Stimulated activated CD8-positive, alpha-beta memory T cell treated with anti-CD3 and anti-CD28 coated beads, Interleukin-12 subunit alpha, Interleukin-12 subunit beta, amount 100 ng/mL, for 24 hours (primary cell): ENCODE data around the gene SDK1.

Experiments used
- DNase-seq: peaks from one replicate; pipeline ENCODE4 v3.0.0-alpha.2; 2020; ENCODE audit errors: extremely low read depth

SDK1 gene

DNA sequence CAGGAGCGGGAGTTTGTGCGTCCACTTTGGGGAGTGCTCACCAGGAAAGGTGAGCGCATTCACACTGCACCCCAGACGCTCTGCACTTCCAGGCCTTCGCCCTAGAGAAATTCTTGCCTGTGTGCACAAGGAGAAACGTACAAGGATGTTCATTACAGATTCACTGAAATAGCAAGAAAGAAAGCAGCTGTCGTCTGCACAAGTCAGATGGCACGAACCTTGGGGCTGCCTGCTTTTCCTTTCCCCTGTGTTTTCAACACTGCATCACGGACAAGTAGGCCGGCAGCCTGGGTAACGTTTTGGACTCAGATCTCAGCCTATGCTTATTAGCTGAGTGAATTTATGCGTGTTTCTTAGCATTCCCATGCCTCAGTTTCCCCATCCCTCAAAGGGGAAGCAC is 834.2 kb downstream of the SDK1 start:
- no peak for DNase-seq

DNA sequence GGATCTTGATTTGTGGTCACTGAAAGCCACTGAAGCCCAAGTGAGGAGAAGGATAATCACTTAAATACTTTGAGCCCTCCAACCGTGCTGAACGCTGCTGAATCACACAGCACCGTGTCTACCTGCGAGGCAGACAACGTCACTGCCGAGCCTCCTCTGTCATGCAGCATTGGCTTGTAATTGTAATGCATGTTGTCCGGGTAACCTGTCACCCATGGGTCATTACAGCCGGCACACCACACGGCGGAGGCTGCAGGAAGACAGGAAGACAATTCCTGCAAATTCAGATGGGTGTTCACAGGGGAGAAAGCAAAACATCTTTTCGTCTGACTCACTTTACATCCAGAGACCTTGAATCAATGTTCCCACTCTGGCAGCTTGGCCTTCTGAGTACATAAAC is 835.0 kb downstream of the SDK1 start:
- DNase-seq = no peak

DNA sequence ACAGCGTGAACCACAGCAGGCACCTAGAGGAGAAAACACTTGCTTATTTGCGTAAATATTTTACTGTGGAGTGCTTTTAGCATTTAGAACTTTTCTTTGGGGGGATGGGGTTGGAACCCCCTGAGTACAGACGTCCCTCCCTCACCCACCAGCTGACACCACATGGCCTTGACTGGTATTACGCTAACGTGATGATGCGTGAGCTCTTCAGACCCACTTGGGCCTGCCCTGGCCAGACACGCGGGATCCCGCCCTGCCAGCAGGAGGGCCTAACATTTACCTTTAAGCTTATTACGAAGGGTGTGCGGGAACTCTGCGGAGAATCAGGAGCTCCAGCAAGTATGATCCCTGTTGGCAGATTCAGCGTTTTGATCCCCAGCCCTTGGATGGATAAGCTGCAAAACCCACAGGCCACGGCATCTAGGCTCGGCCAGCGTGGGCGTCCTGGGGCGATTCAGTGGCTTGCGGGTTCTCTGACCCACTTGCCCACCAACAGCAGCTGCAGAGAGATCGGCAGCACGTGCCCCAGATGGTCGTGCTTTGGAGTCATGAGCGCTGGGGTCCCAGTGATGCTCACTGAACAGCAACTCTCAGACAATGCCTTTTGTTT is 835.6 kb downstream of the SDK1 start:
- DNase-seq = no peak

DNA sequence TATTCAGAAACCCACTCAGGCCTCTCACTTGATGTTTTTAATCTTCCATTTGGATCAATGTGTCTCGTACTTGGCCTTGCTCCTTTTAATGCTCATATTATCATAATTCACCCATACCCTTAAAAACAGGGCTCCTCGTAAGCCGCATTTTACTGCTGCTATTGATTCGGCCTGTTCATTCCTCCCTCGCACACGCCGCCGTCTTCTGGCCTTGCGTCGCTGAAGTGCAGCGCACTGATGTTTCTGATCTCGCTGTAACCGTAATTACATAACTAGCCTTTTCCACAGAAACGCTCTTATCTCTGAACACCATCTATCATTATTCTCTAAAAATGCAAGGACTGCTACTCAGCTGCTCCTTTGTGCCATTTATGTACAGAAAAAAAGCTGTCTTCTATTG is 836.5 kb downstream of the SDK1 start:
- no peak for DNase-seq

DNA sequence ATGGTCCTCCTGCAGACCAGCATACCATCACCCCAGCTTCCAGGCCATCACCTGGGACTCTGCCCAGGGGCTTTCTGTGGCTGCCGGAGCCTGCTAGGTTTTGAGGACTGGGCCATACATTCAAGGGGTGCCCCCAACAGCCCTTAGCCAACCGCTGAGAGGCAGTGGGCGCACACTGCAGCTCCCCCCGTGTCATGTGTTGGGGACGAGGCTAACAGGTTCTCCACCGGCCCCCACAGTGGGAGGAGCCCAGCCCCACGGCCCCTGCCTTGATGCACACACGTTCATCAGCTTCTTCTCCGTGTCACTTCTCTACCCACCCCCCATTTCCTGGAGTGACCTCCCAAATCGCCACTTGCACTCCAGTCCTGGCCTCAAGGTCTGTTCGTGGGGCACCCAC is 837.8 kb downstream of the SDK1 start:
- no peak for DNase-seq

DNA sequence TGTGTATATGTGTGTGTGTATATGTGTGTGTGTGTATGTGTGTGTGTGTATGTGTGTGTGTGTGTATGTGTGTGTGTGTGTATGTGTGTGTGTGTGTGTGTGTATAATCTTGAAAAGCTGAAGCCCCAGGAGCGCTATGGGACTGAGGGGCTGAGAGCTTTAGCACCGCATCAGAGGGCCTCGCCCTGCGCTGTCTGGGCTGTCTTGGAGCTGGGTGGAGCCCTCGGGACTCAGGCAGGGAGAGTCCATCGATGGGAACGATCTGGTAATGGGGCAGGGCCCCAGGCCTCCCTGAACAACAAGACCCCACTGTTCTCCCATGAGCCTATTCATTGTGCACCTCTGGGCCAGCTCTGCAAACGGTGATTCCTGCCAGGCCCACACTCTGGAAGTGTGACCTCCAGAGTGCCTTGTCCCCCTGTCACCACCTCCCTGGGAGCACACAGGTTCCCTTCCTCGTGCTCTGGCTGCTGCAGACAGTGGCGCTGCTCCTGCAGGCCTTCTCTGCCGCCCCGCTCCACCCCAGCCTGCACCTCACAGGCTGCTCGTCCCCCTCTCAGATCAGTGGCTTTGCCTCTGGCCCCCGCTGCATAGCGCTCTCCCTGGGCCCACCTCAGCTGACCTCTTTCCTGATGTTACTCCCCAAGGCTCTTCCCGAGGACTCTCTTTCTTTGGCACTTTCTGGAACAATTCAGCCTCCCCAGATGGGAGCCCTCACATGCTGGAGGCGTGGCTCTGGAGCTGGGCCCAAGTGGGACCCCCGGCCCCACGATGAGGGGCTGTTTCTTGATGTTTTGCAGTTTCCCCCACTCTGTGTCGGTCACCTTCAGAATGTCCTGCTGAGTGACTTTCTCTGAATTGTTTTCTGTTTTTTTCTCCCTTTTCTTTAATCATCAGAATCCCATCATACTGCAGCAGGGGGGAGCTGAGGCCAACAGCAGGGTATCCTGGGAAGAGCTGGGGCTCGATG is 838.9 kb downstream of the SDK1 start:
- DNase-seq = no peak

DNA sequence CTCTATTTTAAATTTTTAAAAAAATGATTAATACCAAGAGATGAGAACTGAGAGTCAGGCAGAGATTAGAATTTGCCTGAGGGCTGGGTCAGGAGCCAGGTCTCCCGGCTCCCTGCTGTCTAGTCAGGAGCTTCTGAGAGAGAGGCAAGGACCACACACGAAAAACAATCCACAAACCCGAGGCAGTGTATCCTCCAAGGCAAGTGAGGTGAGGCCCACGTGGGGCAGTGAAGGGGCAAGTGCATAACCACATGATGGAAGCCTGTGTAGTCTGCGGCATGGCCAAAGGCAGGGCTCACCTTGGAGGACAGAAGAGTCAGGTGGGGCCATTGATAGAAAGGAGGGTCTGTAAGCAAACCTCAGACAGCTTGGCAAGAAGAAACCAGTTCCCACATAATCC is 839.9 kb downstream of the SDK1 start:
- DNase-seq = no peak

DNA sequence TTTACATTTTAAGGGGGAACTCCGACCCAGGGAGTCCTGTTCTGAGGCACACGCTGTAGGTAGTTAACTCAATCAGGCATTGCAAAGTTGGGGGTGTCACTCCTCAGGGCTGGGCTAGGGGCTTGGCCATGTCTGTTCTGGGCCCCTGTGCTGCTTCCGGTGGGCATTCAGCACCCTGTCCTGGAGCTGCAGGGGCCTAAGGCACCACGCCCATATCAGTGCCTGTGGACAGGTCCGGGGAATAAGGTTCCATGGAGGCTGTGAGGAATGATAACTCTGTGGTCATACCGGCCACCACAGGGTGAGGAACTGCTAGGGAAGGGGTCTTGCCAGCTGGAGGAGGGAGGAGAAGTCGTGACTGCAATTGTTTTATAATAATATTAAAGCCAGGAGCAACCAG is 842.0 kb downstream of the SDK1 start:
- no peak for DNase-seq

DNA sequence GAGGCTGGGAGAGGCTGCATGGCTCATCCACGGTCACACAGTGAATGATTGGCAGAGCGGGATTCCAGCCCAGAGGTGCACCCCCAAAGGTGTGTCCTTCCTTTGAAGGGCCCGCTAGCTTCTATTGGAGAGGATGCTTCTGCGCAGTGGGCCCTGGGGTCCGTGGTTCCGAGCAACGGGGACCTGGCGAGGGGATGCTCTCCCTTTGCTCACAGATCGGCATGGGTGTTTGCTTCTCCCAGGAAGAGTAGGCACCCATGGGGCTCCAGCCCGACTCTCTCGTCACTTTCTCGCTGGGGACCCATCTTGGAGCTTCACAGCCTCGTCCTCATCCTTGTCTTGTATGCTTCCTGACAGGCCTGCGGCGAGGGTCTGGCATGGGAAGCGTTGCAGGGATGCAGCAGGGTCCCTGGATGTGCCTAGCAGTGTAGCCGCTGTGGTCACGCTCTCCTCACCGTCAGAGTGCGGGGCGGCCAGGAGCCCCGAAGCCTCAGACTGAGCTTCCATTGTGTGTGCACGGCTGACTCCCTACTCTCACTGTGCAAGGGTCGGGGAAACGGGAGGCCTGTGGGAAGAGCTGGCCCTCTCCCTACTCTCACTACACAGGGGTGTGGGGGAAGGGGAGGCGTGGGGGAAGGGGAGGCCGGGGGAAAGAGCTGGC is 842.6 kb downstream of the SDK1 start:
- no peak for DNase-seq

DNA sequence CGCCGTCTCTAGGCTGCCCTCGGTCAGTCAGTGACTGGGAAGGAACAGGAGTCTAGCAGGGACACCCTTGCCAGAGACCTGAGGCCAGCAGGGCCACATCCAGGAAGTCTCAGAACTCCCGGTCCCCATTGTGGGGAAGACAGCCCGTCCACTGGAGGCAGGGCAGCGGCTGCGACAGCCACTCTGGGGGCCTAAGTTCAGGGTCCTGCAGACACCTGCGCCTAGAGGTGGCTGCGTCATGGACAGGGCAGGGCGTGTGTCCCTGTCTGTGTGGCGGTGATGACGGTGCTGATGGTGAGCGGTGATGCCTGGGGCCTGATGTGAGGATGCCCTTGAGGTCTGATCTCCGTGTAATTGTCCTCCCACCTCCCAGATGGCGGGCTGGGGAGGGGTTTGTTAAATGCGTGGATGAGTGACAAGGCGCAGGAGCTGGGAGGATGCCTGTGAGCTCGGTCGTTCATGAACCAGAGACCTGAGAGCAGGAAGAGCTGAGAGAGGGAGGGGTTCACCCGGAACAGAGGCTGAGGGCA is 843.2 kb downstream of the SDK1 start:
- no peak for DNase-seq

DNA sequence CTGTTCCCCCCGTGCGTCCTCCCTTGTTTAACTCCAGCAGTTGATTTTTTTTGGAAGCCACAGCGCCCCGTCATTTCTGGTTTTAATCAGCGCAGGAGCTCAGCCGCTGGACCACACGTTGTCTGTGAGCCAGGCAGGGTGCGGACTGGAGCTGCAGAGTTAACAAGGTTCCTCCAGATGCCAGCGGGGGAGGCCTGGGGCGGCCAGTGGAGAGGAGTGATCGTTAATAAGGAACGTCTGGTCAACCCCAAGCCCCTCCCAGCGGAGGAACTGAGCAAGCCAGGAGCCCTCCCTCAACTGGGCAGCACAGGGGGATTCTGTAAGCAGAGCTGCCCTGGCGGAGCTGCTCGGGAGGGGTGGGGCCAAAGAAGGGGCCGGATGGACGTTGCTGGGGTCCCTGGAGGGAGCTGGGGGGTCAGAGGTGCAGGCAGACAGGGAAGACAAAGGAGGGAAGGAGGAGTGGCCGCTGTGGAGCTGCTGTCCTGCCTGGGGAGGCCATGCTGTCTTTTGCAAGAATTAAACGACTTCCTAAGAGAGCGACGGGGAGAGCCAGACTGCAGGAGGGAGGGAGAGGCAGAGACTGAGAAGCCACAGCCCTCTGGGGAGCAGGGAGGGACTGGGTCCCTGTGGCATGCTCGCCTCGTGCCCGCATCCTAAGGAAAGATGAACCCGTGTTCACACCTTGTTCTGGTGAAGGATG is 843.9 kb downstream of the SDK1 start:
- DNase-seq = no peak

DNA sequence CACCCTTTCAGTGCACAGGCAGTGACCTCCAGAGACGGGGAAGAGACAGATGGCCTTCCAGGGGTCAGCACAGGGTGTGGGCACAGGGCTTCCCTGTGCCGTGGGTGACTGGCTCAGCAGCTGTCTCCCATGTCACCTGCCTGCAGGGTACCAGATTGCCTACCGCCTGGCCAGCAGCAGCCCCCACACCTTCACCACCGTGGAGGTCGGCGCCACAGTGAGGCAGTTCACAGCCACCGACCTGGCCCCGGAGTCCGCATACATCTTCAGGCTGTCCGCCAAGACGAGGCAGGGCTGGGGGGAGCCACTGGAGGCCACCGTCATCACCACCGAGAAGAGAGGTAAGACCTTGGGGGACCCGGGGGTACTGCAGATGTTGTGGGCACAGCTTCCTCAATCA is 844.5 kb downstream of the SDK1 start:
- DNase-seq = no peak

DNA sequence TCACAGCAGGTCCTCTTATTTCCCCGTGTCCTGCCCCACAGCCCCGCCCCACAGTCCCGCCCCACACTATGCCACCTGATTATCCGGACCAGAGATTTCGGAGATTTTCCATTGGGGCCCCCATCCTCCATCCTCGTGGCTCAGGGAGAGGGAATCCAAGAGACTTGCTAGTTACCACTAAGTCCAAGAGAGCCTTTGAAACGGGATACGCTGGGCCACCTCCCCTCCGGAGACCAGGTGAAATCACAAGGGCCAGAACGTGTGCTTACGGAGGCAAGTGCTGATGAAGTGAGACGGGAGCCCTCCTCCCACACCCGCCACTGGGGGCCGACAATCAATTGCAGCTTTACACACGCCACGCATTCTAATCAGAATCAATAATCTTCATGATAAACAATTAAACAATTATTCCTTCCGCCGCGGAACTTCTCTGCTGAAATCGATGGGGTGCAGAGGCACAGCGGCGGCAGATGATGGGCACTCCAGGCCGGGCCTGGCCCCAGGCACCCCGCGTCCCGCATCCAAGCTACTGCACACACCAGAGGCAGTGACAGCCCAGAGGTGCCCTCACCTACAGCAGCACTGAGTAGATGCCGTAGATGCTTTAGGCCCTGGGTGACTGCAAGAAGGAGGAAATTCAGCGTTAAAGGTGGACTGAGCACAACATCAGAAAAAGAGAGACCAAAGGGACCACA is 847.0 kb downstream of the SDK1 start:
- no peak for DNase-seq

DNA sequence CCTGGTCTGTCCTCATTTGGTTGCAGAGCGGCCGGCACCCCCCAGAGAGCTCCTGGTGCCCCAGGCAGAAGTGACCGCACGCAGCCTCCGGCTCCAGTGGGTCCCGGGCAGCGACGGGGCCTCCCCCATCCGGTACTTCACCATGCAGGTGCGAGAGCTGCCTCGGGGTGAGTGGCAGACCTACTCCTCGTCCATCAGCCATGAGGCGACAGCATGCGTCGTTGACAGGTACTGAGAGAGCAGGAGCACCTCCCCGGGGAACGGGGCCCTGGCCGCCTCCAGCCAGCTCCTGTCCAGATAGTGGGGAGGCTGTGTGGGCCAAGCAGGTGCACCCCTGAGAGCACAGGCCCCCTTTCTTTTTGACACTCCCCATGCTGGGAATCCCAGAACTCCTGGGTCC is 848.2 kb downstream of the SDK1 start:
- DNase-seq = no peak

DNA sequence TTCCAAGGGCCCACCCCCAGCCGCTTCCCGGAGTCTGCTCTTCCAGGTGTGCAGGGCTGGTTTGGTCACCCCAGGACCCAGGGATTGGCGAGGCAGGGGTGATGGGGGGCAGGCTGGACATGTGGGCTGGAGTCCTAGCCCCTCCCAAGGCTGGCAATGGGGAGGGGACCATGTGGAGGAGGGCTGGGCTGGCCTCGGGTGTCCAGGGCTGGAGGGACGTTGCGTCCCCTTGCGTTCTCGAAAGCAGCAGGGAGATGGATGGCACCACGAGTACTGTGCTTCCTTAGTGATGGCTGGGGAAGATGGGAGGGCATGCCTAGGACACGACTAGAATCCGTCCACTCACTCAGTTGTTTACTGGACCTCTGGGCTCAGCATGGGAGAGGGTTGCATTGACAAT is 848.6 kb downstream of the SDK1 start:
- DNase-seq = no peak

DNA sequence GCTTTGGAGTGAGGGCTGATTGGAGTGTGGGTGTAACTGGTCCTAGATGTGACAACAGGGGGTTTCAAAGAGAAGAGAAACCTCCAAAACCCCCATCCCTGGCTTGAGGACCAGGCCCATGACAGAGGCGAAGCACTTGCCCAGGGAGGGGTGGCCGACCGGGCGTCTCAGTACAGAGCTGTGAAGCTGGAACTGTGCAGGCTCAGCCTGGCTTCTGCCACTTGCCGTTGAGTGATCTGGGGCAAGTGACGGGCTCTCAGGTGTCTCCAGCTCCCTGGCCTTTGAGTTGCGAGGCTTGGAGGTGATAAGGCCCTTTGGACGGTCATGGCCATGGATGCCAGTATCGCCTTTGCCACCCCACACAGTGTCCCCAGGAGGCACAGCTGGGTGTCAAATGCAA is 849.7 kb downstream of the SDK1 start:
- no peak for DNase-seq

DNA sequence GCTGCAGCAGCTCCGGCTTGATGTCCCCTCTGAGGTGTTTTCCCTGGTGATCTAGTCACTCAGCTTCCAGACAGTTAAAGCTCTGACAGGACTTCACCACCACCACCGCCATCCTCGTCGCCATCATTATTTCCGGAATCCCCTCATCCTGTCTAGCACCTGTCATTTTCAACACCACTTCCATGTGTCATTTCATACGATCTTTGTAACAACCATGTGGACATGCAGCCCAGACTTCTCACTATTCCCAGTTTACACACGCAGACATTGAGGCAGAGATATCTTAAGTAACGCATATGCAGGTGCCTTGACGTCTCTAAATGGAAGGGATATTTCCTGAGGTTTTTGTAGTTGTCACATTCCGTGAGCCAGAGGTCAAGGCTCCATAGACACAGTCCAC is 850.5 kb downstream of the SDK1 start:
- DNase-seq = no peak

DNA sequence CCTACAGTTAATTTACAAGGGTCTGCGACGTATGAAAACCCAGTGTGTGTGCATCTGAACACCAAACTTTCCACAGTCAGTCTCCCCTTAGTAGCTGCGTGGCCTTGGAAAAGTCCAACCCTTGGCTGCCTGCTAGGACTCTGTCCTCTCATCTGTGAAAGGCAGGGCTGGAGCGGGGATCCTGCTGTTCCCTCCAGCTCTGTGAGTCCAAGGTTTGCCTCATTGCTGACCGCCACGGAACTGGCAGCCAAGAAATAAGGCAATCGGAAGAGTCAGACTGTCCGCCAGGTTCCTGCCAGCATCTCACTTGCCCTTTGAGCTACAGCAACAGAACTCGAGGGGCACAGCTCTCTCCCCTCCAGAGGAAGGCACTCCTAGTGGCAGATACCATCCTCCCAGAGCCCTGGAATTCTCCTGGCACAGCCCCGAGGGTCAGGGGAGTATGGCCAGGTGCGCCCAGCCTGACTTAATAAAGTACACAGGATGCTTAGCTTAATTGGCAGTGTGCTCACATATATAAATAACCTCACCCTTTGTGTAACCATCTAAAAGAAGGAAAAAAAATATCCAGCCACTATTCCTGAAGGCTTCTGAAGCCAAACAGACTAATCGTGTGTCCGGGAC is 851.0 kb downstream of the SDK1 start:
- no peak for DNase-seq

DNA sequence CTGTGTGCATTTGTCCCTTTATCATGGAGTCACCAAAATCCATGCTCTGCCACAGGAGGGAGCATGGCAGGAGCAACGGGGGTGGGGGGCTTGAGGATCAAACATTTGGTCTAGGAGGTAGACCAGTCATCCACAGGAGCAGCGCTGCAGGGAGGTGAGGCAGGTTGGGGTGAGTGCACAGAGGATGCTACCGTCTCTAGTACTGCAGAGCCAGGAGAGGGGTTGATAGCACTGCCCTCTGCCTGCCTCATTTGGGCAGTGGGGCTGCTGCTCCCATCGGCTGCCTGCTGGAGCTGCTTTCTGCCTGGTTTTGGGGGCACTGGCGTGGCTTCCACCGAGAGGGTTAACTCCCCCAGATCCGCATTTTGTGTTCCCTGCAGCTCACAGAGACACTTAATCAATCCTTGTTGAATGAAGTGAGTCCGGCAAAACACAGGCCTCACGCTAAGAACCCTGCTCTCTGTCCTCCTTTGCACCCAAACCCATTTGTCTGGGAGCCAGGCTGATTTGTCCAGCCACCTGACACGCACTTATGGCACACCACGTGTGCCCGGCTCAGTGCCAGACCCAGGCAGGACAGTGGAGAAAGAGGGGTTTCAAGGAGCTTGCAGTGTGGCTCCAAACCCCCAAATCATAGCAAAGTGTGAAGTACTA is 854.0 kb downstream of the SDK1 start:
- DNase-seq = no peak

DNA sequence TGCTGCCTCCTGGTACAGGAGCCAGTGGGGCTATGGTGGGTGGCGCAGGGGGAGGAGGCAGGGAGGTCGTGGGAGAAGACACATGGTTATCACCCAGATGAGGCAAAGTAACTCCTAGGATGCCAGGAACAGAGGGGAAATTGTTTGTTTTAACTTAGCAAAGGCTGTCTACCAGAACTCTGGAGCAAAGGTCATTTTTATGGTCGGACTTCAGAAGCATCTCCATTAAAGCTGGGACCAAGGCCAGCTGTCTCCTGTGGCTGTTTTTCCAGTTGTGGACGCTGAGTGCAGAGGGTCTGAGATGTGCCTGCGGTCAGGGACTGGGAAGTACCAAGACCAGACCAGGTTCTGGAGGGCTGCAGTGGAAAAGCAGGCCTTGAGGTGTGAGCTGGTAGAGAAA is 855.1 kb downstream of the SDK1 start:
- no peak for DNase-seq
